HepG2 (cell line): ENCODE data around the gene CRAT. TPM values are rescaled to one million over a fixed set of nuclear protein-coding genes. Genes with fewer than 3 reads are reported as not detected.

ENCODE experiments used
- ATAC-seq: fragments of 200-7000 bp; cut with Tn5 transposase; 3 replicates; pipeline ENCODE4 v1.9.1; 2020; ENCODE audit warnings: mild to moderate bottlenecking, moderate library complexity
- BruUV-seq: library from RNA; stranded (reverse); fragments of 400-500 nt; replicated peaks from 2 replicates; lab custom pipeline; 2021; lab: Mats Ljungman, UMichigan
- CTCF ChIA-PET: fragments of 300-600 bp; formaldehyde crosslinking; extraction: SDS; loops from one replicate; lab custom pipeline; 2021; ENCODE audit warnings: low total read pairs, inconsistent platforms, low intra/inter-chr PET ratio; lab: Yijun Ruan, JAX
- POLR2A ChIA-PET: fragments of 350-600 bp; sonication (Branson Sonifier 250); formaldehyde crosslinking; loops from one replicate; lab custom pipeline; 2020; ENCODE audit warnings: antibody characterized with exemption, inconsistent platforms; lab: Yijun Ruan, JAX
- DNase-seq: peaks from one replicate; pipeline ENCODE4 v3.0.0-alpha.2; 2015; ENCODE audit warnings: low spot score
- FAIRE-seq: peaks from 3 replicates; lab custom pipeline; 2011; peaks lifted over from hg19 to GRCh38; lab: Jason Lieb, UNC
- H2AFZ ChIP-seq: one replicate; pipeline ENCODE4 v1.6.1; 2011; ENCODE audit warnings: low read length, inconsistent platforms
- H3K27ac ChIP-seq: fragments of 300-600 bp; 3 replicates; pipeline ENCODE4 v1.8.0; 2011; ENCODE audit warnings: mixed run types, mild to moderate bottlenecking, mixed read lengths, low read length, inconsistent platforms; ENCODE audit not compliant: insufficient read depth; ENCODE audit errors: extremely low read length
- H3K27me3 ChIP-seq, 2 experiments: fragments of 200-600 bp in 1 of 2; 2 replicates in 1 of 2; 3 replicates in 1 of 2; pipeline versions ENCODE4 v1.6.0 to v1.8.0; 2011; ENCODE audit warnings: low read length in 2 of 2, mild to moderate bottlenecking in 2 of 2, moderate library complexity in 2 of 2, inconsistent platforms in 1 of 2; ENCODE audit not compliant: insufficient read depth in 2 of 2, control insufficient read depth in 1 of 2
- H3K36me3 ChIP-seq, 2 experiments: fragments of 200-600 bp in 1 of 2; replicated peaks in 1 of 2; 2 replicates in 1 of 2; 3 replicates in 1 of 2; pipeline versions ENCODE4 v1.5.1 to v1.8.0; 2011; ENCODE audit warnings: low read length in 2 of 2, inconsistent platforms in 1 of 2; ENCODE audit not compliant: insufficient read depth in 2 of 2, control insufficient read depth in 1 of 2
- H3K4me1 ChIP-seq: 2 replicates; pipeline ENCODE4 v1.5.1; 2012; ENCODE audit warnings: low read length, inconsistent platforms; ENCODE audit not compliant: insufficient read depth
- H3K4me2 ChIP-seq: 2 replicates; pipeline ENCODE4 v1.6.0; 2011; ENCODE audit warnings: low read depth, low read length, inconsistent platforms
- H3K4me3 ChIP-seq, 3 experiments: fragments of 200-600 bp in 1 of 3; sonication (generic), shearing (Covaris generic) in 1 of 3; replicated peaks in 1 of 3; 2 replicates each; pipeline ENCODE4 v1.5.1; 2011 to 2016; ENCODE audit warnings: low read length in 3 of 3, inconsistent platforms in 2 of 3, low read depth in 2 of 3, mild to moderate bottlenecking in 2 of 3, control low read depth in 1 of 3, mixed read lengths in 1 of 3; ENCODE audit not compliant: insufficient read depth in 1 of 3
- H3K79me2 ChIP-seq: one replicate; pipeline ENCODE4 v1.6.1; 2011; ENCODE audit warnings: low read length, inconsistent platforms; ENCODE audit not compliant: insufficient read depth
- H3K9ac ChIP-seq: 2 replicates; pipeline ENCODE4 v1.6.0; 2011; ENCODE audit warnings: mild to moderate bottlenecking, low read depth, low read length, inconsistent platforms; ENCODE audit not compliant: insufficient read depth
- H3K9me3 ChIP-seq: 2 replicates; pipeline ENCODE4 v1.5.1; 2012; ENCODE audit warnings: mild to moderate bottlenecking, low read length
- H4K20me1 ChIP-seq: 2 replicates; pipeline ENCODE4 v1.6.0; 2011; ENCODE audit warnings: inconsistent platforms, mild to moderate bottlenecking, low read length, moderate library complexity; ENCODE audit not compliant: insufficient read depth
- AGO2 ChIP-seq: fragments of 200-400 bp; formaldehyde crosslinking; optimal IDR thresholded peaks from 2 replicates; pipeline ENCODE3; 2017; ENCODE audit warnings: mild to moderate bottlenecking, low read depth, low read length, moderate library complexity
- AKAP8 ChIP-seq: sonication (generic); formaldehyde crosslinking; IDR thresholded peaks from 2 replicates; pipeline ENCODE4 v1.5.1; 2020; ENCODE audit warnings: mild to moderate bottlenecking, missing genetic modification reagents
- FOXP4 ChIP-seq: sonication (generic); formaldehyde crosslinking; IDR thresholded peaks from 2 replicates; pipeline ENCODE4 v1.4.0; 2020; ENCODE audit warnings: missing genetic modification reagents
- HINFP ChIP-seq: sonication (generic); formaldehyde crosslinking; IDR thresholded peaks from 2 replicates; pipeline ENCODE4 v1.4.0; 2020; ENCODE audit warnings: low read depth, mild to moderate bottlenecking, missing genetic modification reagents
- HNF4A ChIP-seq: sonication (generic); formaldehyde crosslinking; IDR thresholded peaks from 2 replicates; pipeline ENCODE4 v1.4.0; 2020; ENCODE audit warnings: missing genetic modification reagents
- MYNN ChIP-seq: sonication (generic); formaldehyde crosslinking; IDR thresholded peaks from 2 replicates; pipeline ENCODE4 v1.4.0; 2020; ENCODE audit warnings: mild to moderate bottlenecking, low read depth, missing genetic modification reagents
- POLR2A ChIP-seq, 2 experiments: IDR thresholded peaks; 2 replicates each; pipeline ENCODE4 v1.6.1; 2011; ENCODE audit warnings: low read depth in 2 of 2, low read length in 2 of 2, mild to moderate bottlenecking in 1 of 2, moderate library complexity in 1 of 2; ENCODE audit not compliant: insufficient read depth in 1 of 2
- POLR2G ChIP-seq: fragments of 200-400 bp; formaldehyde crosslinking; IDR thresholded peaks from 2 replicates; pipeline ENCODE4 v1.6.1; 2018; ENCODE audit warnings: mild to moderate bottlenecking, low read depth, low read length, moderate library complexity
- SMC3 ChIP-seq: IDR thresholded peaks from 2 replicates; pipeline ENCODE4 v1.6.1; 2011; ENCODE audit warnings: low read length, improper control_type of control experiment
- ZBTB1 ChIP-seq: sonication (generic); formaldehyde crosslinking; IDR thresholded peaks from 2 replicates; pipeline ENCODE4 v1.4.0; 2020; ENCODE audit warnings: missing genetic modification reagents, borderline replicate concordance
- ZNF260 ChIP-seq: sonication (generic); formaldehyde crosslinking; IDR thresholded peaks from 2 replicates; pipeline ENCODE4 v1.4.0; 2020; ENCODE audit warnings: missing genetic modification reagents, low read depth, mild to moderate bottlenecking, borderline replicate concordance
- ZNF782 ChIP-seq: sonication (generic); formaldehyde crosslinking; IDR thresholded peaks from 2 replicates; pipeline ENCODE4 v1.4.0; 2020; ENCODE audit warnings: missing genetic modification reagents, mild to moderate bottlenecking, borderline replicate concordance
- WGBS: methylation state at CpG from one replicate; pipeline ENCODE4 v1.1.6; 2017; ENCODE audit warnings: low lambda C conversion rate; 5-methylcytosine and 5-hydroxymethylcytosine counted together
- in situ Hi-C: cut with HindIII; loops from 2 replicates; pipeline ENCODE4 v1.10.0; 2017; ENCODE audit warnings: low pct_unique_long_range_greater_than_20kb; ENCODE audit not compliant: extremely low pct_ligation_motif_present
- intact Hi-C: fragments of 100-400 bp; cut with micrococcal nuclease; formaldehyde crosslinking; loops from one replicate; pipeline ENCODE4 v1.10.0; 2022; ENCODE audit not compliant: unreplicated experiment
- polyA plus RNA-seq, 8 experiments: library from polyadenylated mRNA; depleted of rRNA in 3 of 8; stranded (reverse) in 7 of 8; unstranded in 1 of 8; fragments of >200 nt; fragmentation: Illumina TruSeq in 4 of 8; extraction: Trizol in 4 of 8; gene quantifications; 2 replicates each; pipeline versions ENCODE4 v1.2.1 to v1.2.3, GENCODE V29; 2011 to 2016; ENCODE audit warnings: low read depth in 4 of 8, missing spikeins in 1 of 8, mixed read lengths in 1 of 8; ENCODE audit not compliant: insufficient read depth in 1 of 8
- total RNA-seq, 5 experiments: library from RNA; depleted of rRNA; stranded (reverse); fragments of >200 nt; fragmentation: Illumina TruSeq; extraction: Trizol; gene quantifications; 2 replicates each; pipeline ENCODE4 v1.2.3, GENCODE V29; 2016; ENCODE audit warnings: low read depth in 1 of 5

Gene CRAT
- total and polyA plus RNA-seq, 2 of the 13 experiments (the other 11 are each of a cell fraction or from before 2014, with no cell fraction given) = 26.1 to 26.6 TPM

GRCh38 chr9:129094387-129095169 lies 16.0 kb downstream of the CRAT start (continued):
- no peak for TF ChIP-seq SMC3
- no peak for TF ChIP-seq ZNF260 (CRISPR knock-in tag)
- TF ChIP-seq ZNF782 (CRISPR knock-in tag) = no peak
- TF ChIP-seq FOXP4 (CRISPR knock-in tag) = no peak
- no peak for TF ChIP-seq MYNN (CRISPR knock-in tag)
- TF ChIP-seq HNF4A = peak; percentile 49
- TF ChIP-seq, all 625 proteins: peak for 6

GRCh38 chr9:129093602-129094386 lies 16.8 kb downstream of the CRAT start:
- FAIRE-seq = no peak

More at GRCh38 chr9:129093602-129094386, 16.8 kb downstream of the CRAT start:
- Histone ChIP-seq H3K9ac (no peak overlapping the region), H3K9me3 (no peaks in the 10 kb centered on the region), H3K4me2 (no peak overlapping the region), H3K36me3 (peaks cover 3 to 15% of the 10 kb centered on the region in 2 experiments; a peak in 4 of 5 replicates), H3K4me3 (no peak overlapping the region), H2AFZ (no peak overlapping the region), H3K27ac (no peak overlapping the region), H3K27me3 (no peaks in the 10 kb centered on the region), H3K4me1 (peaks cover 9% of the 10 kb centered on the region), H4K20me1 (no peaks in the 10 kb centered on the region), H3K79me2 (no peaks in the 10 kb centered on the region)
- intact Hi-C loops (no loop called here), in situ Hi-C loops (no loop called here)
- 76% methylated on average over 16 of the region's 20 CpGs for WGBS
- BruUV-seq = no TSS peak
- CTCF ChIA-PET = no interaction called here
- DNase-seq (no peak), ATAC-seq (peak; percentile 25)
- POLR2A ChIA-PET = interaction anchor here (1.2 to 2.3 kb wide), 3 partner anchors 9 to 13 kb away, joined by 3 to 11 read pairs (median 4); partner anchors contain the start of gene DOLPP1
- TF ChIP-seq ZBTB1 (no peak), AGO2 (peak; percentile 20), AKAP8 (CRISPR knock-in tag) (0 out of 2 replicates have a peak, but pooled peaks have one; percentile 52), POLR2A (IDR thresholded peaks at IDR 0.05; ENCODE audit: insufficient read depth in 1 of 2, low read depth in 2 of 2, low read length in 2 of 2) (0 out of 4 replicates have a peak, but pooled peaks of 1 of the 2 experiments have one; percentile 16), POLR2G (no peak; the same call in 1 of the 2 replicates), HINFP (CRISPR knock-in tag) (no peak)
